NCI-H146 treated with DMSO at 0.1 percent for 48 hours (cell line): ENCODE measurements around the gene CD59.
"Not testable (repeated sequence)": the region's sequence is repeated elsewhere in the genome, so short reads cannot be mapped to it uniquely, and the experiment has no call there.

ENCODE experiments used
- DNase-seq: peaks from one replicate; lab custom pipeline; 2025; ENCODE audit not compliant: unreplicated experiment; lab: John Stamatoyannopoulos, UW

Gene CD59

GRCh38 chr11:33743291-33743690, 7.1 kb upstream of the CD59 start:
- DNase-seq = no peak

- DNase-seq = no peak
Measured at GRCh38 chr11:33742249-33742851, 6.1 kb upstream of the CD59 start.

- no peak for DNase-seq
Measured at GRCh38 chr11:33741806-33742205, 5.6 kb upstream of the CD59 start.

- no peak for DNase-seq
Measured at GRCh38 chr11:33737362-33737821, 1.2 kb upstream of the CD59 start.

- peak; percentile 41 for DNase-seq
Measured at GRCh38 chr11:33735271-33736147, 714 bp downstream of the CD59 start.

GRCh38 chr11:33734441-33735270, 1.6 kb downstream of the CD59 start:
- DNase-seq = no peak

GRCh38 chr11:33733980-33734379, 2.2 kb downstream of the CD59 start:
- no peak for DNase-seq

- DNase-seq = no peak
Measured at GRCh38 chr11:33731723-33732531, 4.3 kb downstream of the CD59 start.

- DNase-seq = no peak
Measured at GRCh38 chr11:33730716-33731115, 5.5 kb downstream of the CD59 start.

- DNase-seq = not testable (repeated sequence)
Measured at GRCh38 chr11:33729072-33729664, 7.1 kb downstream of the CD59 start.

- DNase-seq = not testable (repeated sequence)
Measured at GRCh38 chr11:33727539-33727938, 8.7 kb downstream of the CD59 start.

- DNase-seq = no peak
Measured at GRCh38 chr11:33725496-33725895, 10.7 kb downstream of the CD59 start.

- DNase-seq = no peak
Measured at GRCh38 chr11:33724644-33725035, 11.6 kb downstream of the CD59 start.

GRCh38 chr11:33723238-33723881, 12.9 kb downstream of the CD59 start:
- no peak for DNase-seq

- no peak for DNase-seq
Measured at GRCh38 chr11:33722590-33723234, 13.5 kb downstream of the CD59 start.

GRCh38 chr11:33721984-33722383, 14.2 kb downstream of the CD59 start:
- no peak for DNase-seq

- no peak for DNase-seq
Measured at GRCh38 chr11:33721426-33721825, 14.8 kb downstream of the CD59 start.

- no peak for DNase-seq
Measured at GRCh38 chr11:33719587-33719986, 16.6 kb downstream of the CD59 start.

GRCh38 chr11:33718440-33718839, 17.8 kb downstream of the CD59 start:
- DNase-seq = no peak
